K562 (cell line): ENCODE measurements around the gene SLC38A11. TPM values are rescaled to one million over a fixed set of nuclear protein-coding genes. Genes with fewer than 3 reads are reported as not detected.
"Not testable (repeated sequence)": the region's sequence is repeated elsewhere in the genome, so short reads cannot be mapped to it uniquely, and the experiment has no call there.

Experiments used
- ATAC-seq: fragments of 200-7000 bp; cut with Tn5 transposase; 3 replicates; pipeline ENCODE4 v1.9.1; 2020; ENCODE audit warnings: moderate library complexity
- BruUV-seq: library from RNA; stranded (reverse); fragments of 400-500 nt; replicated peaks from 2 replicates; lab custom pipeline; 2021; lab: Mats Ljungman, UMichigan
- CTCF ChIA-PET: fragments of 300-600 bp; formaldehyde crosslinking; extraction: SDS; loops from one replicate; lab custom pipeline; 2021; ENCODE audit warnings: low intra/inter-chr PET ratio; lab: Yijun Ruan, JAX
- POLR2A ChIA-PET: fragments of 300-600, 350-650 bp; sonication (Branson Sonifier 250); formaldehyde crosslinking; extraction: SDS; loops from one replicate; lab custom pipeline; 2021; ENCODE audit warnings: antibody characterized with exemption, inconsistent platforms; lab: Yijun Ruan, JAX
- DNase-seq, 4 experiments: peaks; one replicate each; pipeline versions ENCODE4 v3.0.0 to v3.0.0-alpha.2; 2011 to 2018; ENCODE audit warnings: low spot score in 3 of 4, mixed read lengths in 3 of 4; ENCODE audit errors: extremely low read depth in 1 of 4
- FAIRE-seq: peaks from 2 replicates; lab custom pipeline; 2011; peaks lifted over from hg19 to GRCh38; lab: Jason Lieb, UNC
- H2AFZ ChIP-seq: 2 replicates; pipeline ENCODE4 v1.6.0; 2011; ENCODE audit warnings: low read depth, low read length, control low read depth, inconsistent platforms
- H3K27ac ChIP-seq: fragments of 200-600 bp; 3 replicates; pipeline ENCODE4 v1.8.0; 2011; ENCODE audit warnings: low read depth, mild to moderate bottlenecking, control low read depth, inconsistent platforms, low read length, moderate library complexity, mixed read lengths; ENCODE audit errors: extremely low read depth
- H3K27me3 ChIP-seq, 2 experiments: fragments of 300-600 bp in 1 of 2; 2 replicates in 1 of 2; 3 replicates in 1 of 2; pipeline versions ENCODE4 v1.6.0 to v1.8.0; 2011; ENCODE audit warnings: inconsistent platforms in 2 of 2, low read length in 2 of 2, mild to moderate bottlenecking in 1 of 2, mixed read lengths in 1 of 2, moderate library complexity in 1 of 2; ENCODE audit not compliant: control insufficient read depth in 2 of 2, insufficient read depth in 2 of 2
- H3K36me3 ChIP-seq: fragments of 300-600 bp; 3 replicates; pipeline ENCODE4 v1.8.0; 2011; ENCODE audit warnings: mild to moderate bottlenecking, low read length, inconsistent platforms; ENCODE audit not compliant: control insufficient read depth, insufficient read depth
- H3K4me1 ChIP-seq, 2 experiments: fragments of 200-600 bp in 1 of 2; replicated peaks in 1 of 2; 2 replicates in 1 of 2; 3 replicates in 1 of 2; pipeline versions ENCODE4 v1.5.1 to v1.8.0; 2011; ENCODE audit warnings: inconsistent platforms in 2 of 2, low read length in 2 of 2, mild to moderate bottlenecking in 1 of 2, mixed read lengths in 1 of 2, moderate library complexity in 1 of 2; ENCODE audit not compliant: control insufficient read depth in 2 of 2, insufficient read depth in 2 of 2
- H3K4me2 ChIP-seq: 2 replicates; pipeline ENCODE4 v1.6.1; 2011; ENCODE audit warnings: low read length, control low read depth, inconsistent platforms, mixed read lengths; ENCODE audit not compliant: insufficient read depth
- H3K4me3 ChIP-seq: fragments of 200-600 bp; sonication (generic), shearing (Covaris generic); 2 replicates; pipeline ENCODE4 v1.5.1; 2016; ENCODE audit warnings: control low read depth, inconsistent platforms
- H3K79me2 ChIP-seq: fragments of 200-600 bp; 3 replicates; pipeline ENCODE4 v1.8.0; 2011; ENCODE audit warnings: low read length, inconsistent platforms; ENCODE audit not compliant: control insufficient read depth, insufficient read depth
- H3K9ac ChIP-seq, 2 experiments: 2 replicates each; pipeline versions ENCODE4 v1.6.0 to v1.6.1; 2011; ENCODE audit warnings: low read depth in 2 of 2, low read length in 2 of 2, control low read depth in 1 of 2, inconsistent platforms in 1 of 2, mild to moderate bottlenecking in 1 of 2, mixed read lengths in 1 of 2; ENCODE audit not compliant: insufficient read depth in 1 of 2
- H3K9me1 ChIP-seq: one replicate; pipeline ENCODE4 v1.6.0; 2011; ENCODE audit warnings: inconsistent platforms, mild to moderate bottlenecking, low read length, moderate library complexity; ENCODE audit not compliant: control insufficient read depth, insufficient read depth
- H3K9me3 ChIP-seq: replicated peaks from 2 replicates; pipeline ENCODE4 v1.5.1; 2011; ENCODE audit warnings: low read depth, low read length, inconsistent platforms; ENCODE audit not compliant: control insufficient read depth, insufficient read depth
- H4K20me1 ChIP-seq: replicated peaks from 2 replicates; pipeline ENCODE4 v1.6.1; 2011; ENCODE audit warnings: low read length, inconsistent platforms, mixed read lengths; ENCODE audit not compliant: control insufficient read depth, insufficient read depth
- NRF1 ChIP-seq, 2 experiments: fragments of 450-650 bp; IDR thresholded peaks in 1 of 2; conservative IDR thresholded peaks in 1 of 2; 2 replicates each; pipeline ENCODE4 v1.6.1; 2014; ENCODE audit warnings: mild to moderate bottlenecking in 2 of 2
- YY1 ChIP-seq, 3 experiments: IDR thresholded peaks; 2 replicates each; pipeline ENCODE4 v1.6.1; 2011; ENCODE audit warnings: low read length in 2 of 3, mild to moderate bottlenecking in 2 of 3, moderate library complexity in 2 of 3, borderline replicate concordance in 1 of 3, control low read depth in 1 of 3, low read depth in 1 of 3; ENCODE audit not compliant: insufficient read depth in 3 of 3, insufficient replicate concordance in 2 of 3, control insufficient read depth in 1 of 3, insufficient read length in 1 of 3; ENCODE audit errors: extremely low read depth in 1 of 3
- ZNF3 ChIP-seq: fragments of 250-450 bp; sonication (Bioruptor Pico); IDR thresholded peaks from 2 replicates; pipeline ENCODE4 v1.5.0; 2021; ENCODE audit warnings: mild to moderate bottlenecking, moderate library complexity
- WGBS: fragments of 100-300 bp; shearing (Covaris generic); methylation state at CpG from one replicate; pipeline ENCODE4 v1.1.6; 2016; ENCODE audit warnings: low coverage, mixed read lengths; ENCODE audit not compliant: insufficient coverage; ENCODE audit errors: missing lambda C conversion rate; 5-methylcytosine and 5-hydroxymethylcytosine counted together
- in situ Hi-C: fragments of 300-500 bp; cut with MboI; formaldehyde crosslinking; loops from 4 replicates; pipeline ENCODE4 v1.15.0; 2018; ENCODE audit warnings: inconsistent platforms, mixed read lengths
- intact Hi-C: fragments of 100-400 bp; cut with micrococcal nuclease; formaldehyde crosslinking; loops from 2 replicates; pipeline ENCODE4 v1.14.2; 2022
- polyA plus RNA-seq, 8 experiments: library from polyadenylated mRNA; depleted of rRNA in 4 of 8; stranded (reverse) in 5 of 8; unstranded in 3 of 8; fragments of >200 nt; fragmentation: Nextera tagmentation in 2 of 8; fragmentation: Illumina TruSeq in 1 of 8; extraction: Ambion mirVana in 2 of 8; extraction: Trizol in 1 of 8; gene quantifications; 2 replicates each; pipeline versions ENCODE4 v1.2.1 to v1.2.3, GENCODE V29; 2011 to 2014; ENCODE audit warnings: inconsistent platforms in 1 of 8, missing spikeins in 1 of 8
- total RNA-seq, 7 experiments: library from RNA; depleted of rRNA in 6 of 7; stranded (reverse); fragments of >200 nt in 6 of 7; fragmentation: Illumina TruSeq in 2 of 7; extraction: Trizol in 2 of 7; gene quantifications; 2 replicates each; pipeline versions ENCODE4 v1.2.1 to v1.2.3, GENCODE V29; 2011 to 2021; ENCODE audit warnings: low replicate concordance in 1 of 7
- TF ChIP-seq, protein P1 (sequence below): fragments of 250-450 bp; sonication (Bioruptor Pico); IDR thresholded peaks from 2 replicates; pipeline ENCODE4 v1.5.0; 2021; ENCODE audit warnings: mild to moderate bottlenecking, borderline replicate concordance

The SLC38A11 gene
- total and polyA plus RNA-seq, 9 of the 15 experiments (the other 6 are each of a cell fraction or from before 2014, with no cell fraction given): not detected

DNA sequence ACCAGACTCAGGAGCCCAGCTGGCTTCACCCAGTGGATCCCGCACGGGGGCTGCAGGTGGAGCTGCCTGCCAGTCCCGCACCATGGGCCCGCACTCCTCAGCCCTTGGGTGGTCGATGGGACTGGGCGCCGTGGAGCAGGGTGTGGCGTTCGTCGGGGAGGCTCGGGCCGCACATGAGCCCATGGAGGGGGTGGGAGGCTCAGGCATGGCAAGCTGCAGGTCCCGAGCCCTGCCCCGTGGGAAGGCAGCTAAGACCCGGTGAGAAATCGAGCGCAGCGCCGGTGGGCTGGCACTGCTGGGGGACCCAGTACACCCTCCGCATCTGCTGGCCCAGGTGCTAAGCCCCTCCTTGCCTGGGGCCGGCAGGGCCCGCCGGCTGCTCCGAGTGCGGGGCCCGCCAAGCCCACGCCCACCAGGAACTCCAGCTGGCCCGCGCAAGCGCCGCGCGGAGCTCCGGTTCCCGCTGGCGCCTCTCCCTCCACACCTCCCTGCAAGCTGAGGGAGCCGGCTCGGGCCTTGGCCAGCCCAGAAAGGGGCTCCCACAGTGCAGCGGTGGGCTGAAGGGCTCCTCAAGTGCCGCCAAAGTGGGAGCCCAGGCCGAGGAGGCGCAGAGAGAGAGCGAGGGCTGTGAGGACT lies 39.5 kb upstream of the SLC38A11 start:
- H3K9me1 ChIP-seq, POLR2A ChIA-PET, H4K20me1 ChIP-seq, in situ Hi-C loops, H3K36me3 ChIP-seq, H3K27me3 ChIP-seq, H3K27ac ChIP-seq, H3K4me2 ChIP-seq, H3K4me1 ChIP-seq, H3K9ac ChIP-seq, H3K9me3 ChIP-seq, ATAC-seq, H3K4me3 ChIP-seq, CTCF ChIA-PET, H2AFZ ChIP-seq, FAIRE-seq, H3K79me2 ChIP-seq, BruUV-seq: not testable (repeated sequence)
- WGBS: 10% methylated on average over 36 of the region's 43 CpGs
- intact Hi-C loops: loop anchor here (5.0 to 10.0 kb wide), 3 partner anchors 1138 to 1423 kb away; no protein-coding TSS in a partner anchor
- peak in 1 of 4 experiments; percentile 6 for DNase-seq
- TF ChIP-seq NRF1 (conservative IDR thresholded peaks at IDR 0.05 in 1 of 2, IDR thresholded peaks at IDR 0.05 in 1 of 2): peak; percentile 75 to 81

DNA sequence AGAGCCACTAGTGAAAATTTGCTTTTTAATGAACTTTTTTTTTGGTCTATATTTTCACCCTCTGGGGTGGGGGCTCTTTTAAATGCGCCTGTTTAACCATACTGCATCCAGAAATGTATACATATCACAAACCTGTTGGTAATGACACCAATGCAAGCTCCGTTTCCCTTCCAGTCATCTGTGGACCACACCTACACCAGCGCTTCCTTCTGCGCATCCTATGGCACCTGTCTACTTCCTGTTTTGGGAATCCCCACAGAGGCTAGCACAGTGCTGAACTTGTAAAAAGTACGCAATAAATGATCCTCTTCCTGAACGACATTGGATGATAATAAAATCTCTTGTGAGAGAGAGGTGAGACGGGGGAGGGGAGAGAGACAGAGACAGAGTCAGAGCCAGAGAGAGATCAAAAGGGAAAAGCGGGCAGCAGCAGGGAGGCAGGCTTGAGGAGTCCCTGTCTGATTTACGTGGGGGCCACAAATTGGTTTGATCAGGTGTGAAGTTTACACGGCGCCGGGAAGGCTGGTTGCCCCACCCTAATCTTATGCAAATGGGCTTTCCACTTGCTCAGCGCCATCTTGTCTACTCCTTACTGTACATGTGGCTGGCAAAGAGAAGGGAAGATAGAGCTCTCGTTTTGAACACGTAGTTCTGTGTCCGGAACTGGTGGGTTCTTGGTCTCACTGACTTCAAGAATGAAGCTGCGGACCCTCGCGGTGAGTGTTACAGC lies 38.1 kb upstream of the SLC38A11 start:
- peak overlapping the region; percentile 49 for H3K4me2 ChIP-seq
- in situ Hi-C loops: no loop called here
- ATAC-seq: peak; percentile 79

More for the DNA sequence above, 38.1 kb upstream of the SLC38A11 start:
- peak overlapping the region; percentile 69 for H2AFZ ChIP-seq
- WGBS: 12% methylated on average over 18 of the region's 19 CpGs
- POLR2A ChIA-PET: interaction anchor here (0.6 kb wide), 1 partner anchor 1553 kb away, joined by 3 read pairs; no protein-coding TSS in a partner anchor
- no peaks in the 10 kb centered on the region for H3K9me3 ChIP-seq
- no peaks in the 10 kb centered on the region for H3K27me3 ChIP-seq
- no peaks in the 10 kb centered on the region for H3K9me1 ChIP-seq
- H3K79me2 ChIP-seq: no peaks in the 10 kb centered on the region
- no peak overlapping the region; the same call in 2 of the 3 replicates for H3K27ac ChIP-seq
- H4K20me1 ChIP-seq: no peaks in the 10 kb centered on the region
- H3K36me3 ChIP-seq: no peaks in the 10 kb centered on the region
- no peaks in the 10 kb centered on the region for H3K4me1 ChIP-seq
- peak overlapping the region; percentile 15; the same call in 1 of the 2 replicates for H3K4me3 ChIP-seq
- TF ChIP-seq ZNF3 (CRISPR knock-in tag) (no peak), YY1 (IDR thresholded peaks at IDR 0.05; ENCODE audit: borderline replicate concordance in 1 of 3, control insufficient read depth in 1 of 3, extremely low read depth in 1 of 3, insufficient read depth in 3 of 3, insufficient read length in 1 of 3, insufficient replicate concordance in 2 of 3, low read depth in 1 of 3, low read length in 2 of 3) (peak in 1 of 3 experiments; percentile 45)
- TF ChIP-seq, protein P1, sequence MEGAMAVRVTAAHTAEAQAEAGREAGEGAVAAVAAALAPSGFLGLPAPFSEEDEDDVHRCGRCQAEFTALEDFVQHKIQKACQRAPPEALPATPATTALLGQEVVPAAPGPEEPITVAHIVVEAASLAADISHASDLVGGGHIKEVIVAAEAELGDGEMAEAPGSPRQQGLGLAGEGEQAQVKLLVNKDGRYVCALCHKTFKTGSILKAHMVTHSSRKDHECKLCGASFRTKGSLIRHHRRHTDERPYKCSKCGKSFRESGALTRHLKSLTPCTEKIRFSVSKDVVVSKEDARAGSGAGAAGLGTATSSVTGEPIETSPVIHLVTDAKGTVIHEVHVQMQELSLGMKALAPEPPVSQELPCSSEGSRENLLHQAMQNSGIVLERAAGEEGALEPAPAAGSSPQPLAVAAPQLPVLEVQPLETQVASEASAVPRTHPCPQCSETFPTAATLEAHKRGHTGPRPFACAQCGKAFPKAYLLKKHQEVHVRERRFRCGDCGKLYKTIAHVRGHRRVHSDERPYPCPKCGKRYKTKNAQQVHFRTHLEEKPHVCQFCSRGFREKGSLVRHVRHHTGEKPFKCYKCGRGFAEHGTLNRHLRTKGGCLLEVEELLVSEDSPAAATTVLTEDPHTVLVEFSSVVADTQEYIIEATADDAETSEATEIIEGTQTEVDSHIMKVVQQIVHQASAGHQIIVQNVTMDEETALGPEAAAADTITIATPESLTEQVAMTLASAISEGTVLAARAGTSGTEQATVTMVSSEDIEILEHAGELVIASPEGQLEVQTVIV (CRISPR knock-in tag): no peak
- FAIRE-seq: no peak
- intact Hi-C loops: loop anchor here (2.0 to 10.0 kb wide), 7 partner anchors 211 to 1523 kb away; partner anchors contain the start of gene SCN3A
- H3K9ac ChIP-seq: no peak overlapping the region
- DNase-seq: peak in 1 of 4 experiments; percentile 10
- no TSS peak for BruUV-seq
- CTCF ChIA-PET: no interaction called here
